Parathyroid adenoma (tissue), 2 donors: ENCODE measurements around the gene CAPN9.
"Not testable (repeated sequence)": the region's sequence is repeated elsewhere in the genome, so short reads cannot be mapped to it uniquely, and the experiment has no call there.

ENCODE experiments used
- H2AFZ ChIP-seq: fragments of 300-600 bp; sonication (generic); one replicate; pipeline ENCODE4 v1.7.0; 2017; ENCODE audit warnings: antibody characterized with exemption, mild to moderate bottlenecking
- H3K27ac ChIP-seq: fragments of 300-600 bp; sonication (generic); one replicate; pipeline ENCODE4 v1.7.0; 2017
- H3K27me3 ChIP-seq: fragments of 300-600 bp; sonication (generic); one replicate; pipeline ENCODE4 v1.7.0; 2017; ENCODE audit warnings: low read length; ENCODE audit not compliant: control insufficient read depth, insufficient read depth
- H3K36me3 ChIP-seq: fragments of 300-600 bp; sonication (generic); one replicate; pipeline ENCODE4 v1.7.0; 2017; ENCODE audit warnings: low read length; ENCODE audit not compliant: control insufficient read depth, insufficient read depth
- H3K4me1 ChIP-seq: fragments of 300-600 bp; sonication (generic); one replicate; pipeline ENCODE4 v1.7.0; 2017; ENCODE audit warnings: control low read depth
- H3K4me2 ChIP-seq: fragments of 300-600 bp; sonication (generic); one replicate; pipeline ENCODE4 v1.7.0; 2017; ENCODE audit warnings: low read length
- H3K4me3 ChIP-seq: fragments of 300-600 bp; sonication (generic); one replicate; pipeline ENCODE4 v1.7.0; 2017; ENCODE audit warnings: low read depth, low read length
- H3K79me2 ChIP-seq: fragments of 300-600 bp; sonication (generic); one replicate; pipeline ENCODE4 v1.7.0; 2017; ENCODE audit warnings: control low read depth
- H3K9ac ChIP-seq: fragments of 300-600 bp; sonication (generic); one replicate; pipeline ENCODE4 v1.7.0; 2017; ENCODE audit warnings: mild to moderate bottlenecking
- H3K9me3 ChIP-seq: fragments of 300-600 bp; sonication (generic); one replicate; pipeline ENCODE4 v1.7.0; 2017; ENCODE audit warnings: low read length; ENCODE audit not compliant: control insufficient read depth
- TF ChIP-seq, protein P1 (sequence below): fragments of 300-600 bp; sonication (generic); IDR thresholded peaks from one replicate; pipeline ENCODE4 v1.7.0; 2017; ENCODE audit warnings: antibody characterized with exemption, mild to moderate bottlenecking
- donor health status: primary hyperparathyroidism.

The CAPN9 gene

DNA sequence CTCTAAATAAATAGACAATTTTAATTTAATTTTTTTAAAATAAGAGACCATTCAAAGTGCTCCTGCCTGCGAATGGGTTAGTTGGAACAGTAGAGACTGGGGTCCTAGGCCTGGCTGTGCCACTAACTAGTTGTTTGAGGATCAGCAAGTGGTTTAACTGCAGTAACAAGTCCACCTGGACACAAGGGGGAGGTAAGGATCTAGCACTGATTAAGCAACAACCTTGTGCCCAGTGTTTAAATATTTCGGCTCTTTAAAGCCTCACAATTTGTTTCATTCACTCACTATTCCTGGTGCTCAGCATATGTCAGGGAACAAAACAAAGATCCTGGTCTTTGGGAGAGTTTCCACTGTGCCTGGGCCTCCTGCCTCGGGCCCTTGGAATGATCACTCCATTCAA, 31.7 kb upstream of the CAPN9 start:
- Histone ChIP-seq H3K9me3 (no peaks in the 10 kb centered on the region), H3K9ac (no peak overlapping the region), H2AFZ (no peak overlapping the region), H3K27ac (no peak overlapping the region), H3K79me2 (no peaks in the 10 kb centered on the region), H3K27me3 (no peaks in the 10 kb centered on the region), H3K36me3 (no peaks in the 10 kb centered on the region), H3K4me1 (peaks cover 5% of the 10 kb centered on the region), H3K4me2 (no peak overlapping the region), H3K4me3 (no peak overlapping the region)
- TF ChIP-seq, protein P1, sequence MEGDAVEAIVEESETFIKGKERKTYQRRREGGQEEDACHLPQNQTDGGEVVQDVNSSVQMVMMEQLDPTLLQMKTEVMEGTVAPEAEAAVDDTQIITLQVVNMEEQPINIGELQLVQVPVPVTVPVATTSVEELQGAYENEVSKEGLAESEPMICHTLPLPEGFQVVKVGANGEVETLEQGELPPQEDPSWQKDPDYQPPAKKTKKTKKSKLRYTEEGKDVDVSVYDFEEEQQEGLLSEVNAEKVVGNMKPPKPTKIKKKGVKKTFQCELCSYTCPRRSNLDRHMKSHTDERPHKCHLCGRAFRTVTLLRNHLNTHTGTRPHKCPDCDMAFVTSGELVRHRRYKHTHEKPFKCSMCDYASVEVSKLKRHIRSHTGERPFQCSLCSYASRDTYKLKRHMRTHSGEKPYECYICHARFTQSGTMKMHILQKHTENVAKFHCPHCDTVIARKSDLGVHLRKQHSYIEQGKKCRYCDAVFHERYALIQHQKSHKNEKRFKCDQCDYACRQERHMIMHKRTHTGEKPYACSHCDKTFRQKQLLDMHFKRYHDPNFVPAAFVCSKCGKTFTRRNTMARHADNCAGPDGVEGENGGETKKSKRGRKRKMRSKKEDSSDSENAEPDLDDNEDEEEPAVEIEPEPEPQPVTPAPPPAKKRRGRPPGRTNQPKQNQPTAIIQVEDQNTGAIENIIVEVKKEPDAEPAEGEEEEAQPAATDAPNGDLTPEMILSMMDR = no peak

DNA sequence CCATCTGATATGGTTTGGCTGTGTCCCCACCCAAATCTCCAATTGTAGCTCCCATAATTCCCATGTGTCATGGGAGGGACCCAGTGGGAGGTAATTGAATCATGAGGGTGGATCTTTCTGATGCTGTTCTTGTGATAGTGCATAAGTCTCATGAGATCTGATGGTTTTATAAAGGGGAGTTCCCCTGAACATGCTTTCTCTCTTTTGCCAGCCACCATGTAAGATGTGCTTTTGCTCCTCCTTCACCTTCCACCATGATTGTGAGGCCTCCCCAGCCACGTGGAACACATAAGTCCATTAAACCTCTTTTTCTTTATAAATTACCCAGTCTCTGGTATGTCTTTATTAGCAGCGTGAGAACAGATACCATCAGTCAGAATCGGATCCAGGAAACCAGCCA, 30.7 kb upstream of the CAPN9 start:
- not testable (repeated sequence) for H3K27me3 ChIP-seq, H3K9me3 ChIP-seq, H3K4me1 ChIP-seq, H2AFZ ChIP-seq, H3K4me2 ChIP-seq, H3K9ac ChIP-seq, H3K36me3 ChIP-seq, H3K79me2 ChIP-seq, H3K4me3 ChIP-seq, H3K27ac ChIP-seq

DNA sequence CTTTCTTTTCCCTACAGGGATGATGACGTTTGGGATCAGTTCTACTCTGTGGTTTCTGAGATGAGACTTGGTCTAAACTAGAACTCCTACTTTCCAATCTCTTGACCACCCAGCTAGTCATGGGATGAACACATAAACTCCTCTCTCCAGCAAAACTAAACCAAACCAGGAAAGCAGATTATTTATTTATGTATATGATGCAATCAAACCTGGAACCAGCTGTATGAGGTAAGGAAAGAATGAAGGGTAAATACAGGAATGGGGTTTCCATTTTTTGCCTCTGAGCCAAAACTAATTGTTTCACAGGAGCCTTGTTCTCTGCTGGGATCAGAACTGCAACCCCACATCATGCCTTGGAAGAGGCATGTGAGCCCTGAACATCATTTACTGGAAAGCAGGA, 29.9 kb upstream of the CAPN9 start:
- Histone ChIP-seq H2AFZ (no peak overlapping the region), H3K9ac (no peak overlapping the region), H3K9me3 (no peaks in the 10 kb centered on the region), H3K79me2 (no peaks in the 10 kb centered on the region), H3K36me3 (no peaks in the 10 kb centered on the region), H3K4me3 (no peak overlapping the region), H3K4me1 (peaks cover 5% of the 10 kb centered on the region), H3K27me3 (no peaks in the 10 kb centered on the region), H3K27ac (no peak overlapping the region), H3K4me2 (no peak overlapping the region)
- TF ChIP-seq, protein P1 = no peak

DNA sequence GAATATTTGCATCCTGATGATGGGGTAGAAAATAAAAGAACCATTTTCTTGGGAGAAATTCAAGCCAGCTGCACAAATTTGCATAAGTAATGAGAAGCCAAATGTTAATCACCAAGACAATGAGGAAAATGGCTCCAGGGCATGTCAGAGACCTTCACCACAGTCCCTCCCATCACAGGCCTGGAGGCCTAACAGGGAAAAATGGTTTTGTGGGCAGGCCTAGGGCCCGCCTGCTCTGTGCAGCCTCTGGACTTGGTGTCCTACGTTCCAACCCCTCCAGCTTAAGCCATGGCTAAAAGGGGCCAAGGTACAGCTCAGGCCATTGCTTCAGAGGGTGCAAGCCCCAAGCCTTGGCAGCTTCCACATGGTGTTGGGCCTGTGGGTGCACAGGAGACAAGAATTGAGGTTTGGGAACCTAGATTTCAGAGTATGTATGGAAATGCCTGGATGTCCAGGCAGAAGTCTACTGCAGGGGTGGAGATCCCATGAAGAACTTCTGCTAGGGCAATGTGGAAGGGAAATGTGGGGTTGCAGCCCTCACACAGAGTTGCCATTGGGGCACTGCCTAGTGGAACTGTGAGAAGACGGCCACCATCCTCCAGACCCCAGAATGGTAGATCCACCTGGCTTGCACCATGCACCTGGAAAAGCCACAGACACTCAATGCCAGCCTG, 25.2 kb upstream of the CAPN9 start:
- H3K79me2 ChIP-seq, H3K27ac ChIP-seq, H3K36me3 ChIP-seq, H3K27me3 ChIP-seq, H3K4me1 ChIP-seq, H3K4me2 ChIP-seq, H3K4me3 ChIP-seq, H3K9ac ChIP-seq, H2AFZ ChIP-seq, H3K9me3 ChIP-seq: not testable (repeated sequence)

DNA sequence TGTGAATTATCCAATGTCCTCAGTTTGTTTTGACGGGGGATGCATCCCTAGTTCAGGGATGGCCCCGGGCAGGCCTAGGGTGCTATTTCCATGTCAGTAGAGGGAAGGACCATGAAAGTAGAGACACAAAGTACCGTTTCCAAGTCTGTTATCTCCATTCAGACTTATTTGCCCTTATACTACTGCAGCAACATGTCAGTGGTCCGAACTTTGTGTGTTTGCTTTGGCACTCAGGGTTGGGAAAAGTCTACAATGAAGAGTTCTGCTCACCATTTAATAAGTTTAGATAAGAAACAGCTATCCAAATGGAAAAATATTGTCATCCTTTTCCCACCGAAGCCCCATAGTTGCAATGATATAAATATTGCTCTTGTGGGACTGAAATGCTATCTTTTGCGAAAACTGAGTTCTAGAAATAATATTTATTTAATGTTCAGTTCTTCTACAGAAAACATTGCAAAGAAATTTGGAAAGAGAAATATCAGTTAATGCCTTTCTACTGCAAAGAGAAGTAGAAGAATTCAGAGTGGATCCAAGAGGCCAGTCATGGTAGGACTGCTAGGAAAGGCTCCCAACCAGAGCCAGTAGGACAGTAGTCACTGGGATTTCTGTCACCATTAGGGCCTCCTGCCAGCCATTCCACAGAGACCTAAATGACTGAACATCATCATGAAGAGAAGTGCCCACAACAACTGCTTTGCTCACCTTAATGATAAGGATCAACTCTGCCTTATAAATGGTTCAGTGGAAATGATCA, 21.8 kb upstream of the CAPN9 start:
- no peaks in the 10 kb centered on the region for H3K79me2 ChIP-seq
- H3K27ac ChIP-seq = no peak overlapping the region
- no peak overlapping the region for H2AFZ ChIP-seq
- TF ChIP-seq, protein P1 = no peak
- H3K27me3 ChIP-seq = no peaks in the 10 kb centered on the region
- H3K36me3 ChIP-seq = no peaks in the 10 kb centered on the region
- H3K4me1 ChIP-seq = peaks cover 3% of the 10 kb centered on the region
- no peak overlapping the region for H3K4me3 ChIP-seq
- no peaks in the 10 kb centered on the region for H3K9me3 ChIP-seq
- no peak overlapping the region for H3K4me2 ChIP-seq
- H3K9ac ChIP-seq = no peak overlapping the region
